ENCODE data around the gene C11orf86.

- no peak for TF ChIP-seq POLR2A (IDR thresholded peaks at IDR 0.05; ENCODE audit: low read length)
- TF ChIP-seq GATA1 (IDR thresholded peaks at IDR 0.05; ENCODE audit: low read depth, low read length), result no peak
Observed at GRCh38 chr11:66938582-66939135, 36.4 kb upstream of the C11orf86 start.
